WTC11 (cell line): ENCODE data around the gene SPIRE2. TPM values are rescaled to one million over a fixed set of nuclear protein-coding genes. Genes with fewer than 3 reads are reported as not detected.

Source experiments
- ATAC-seq: fragments of 200-7000 bp; cut with Tn5 transposase; 2 replicates; pipeline ENCODE4 v1.10.0; 2021; ENCODE audit warnings: mild to moderate bottlenecking, moderate library complexity
- CTCF ChIA-PET: fragments of 300-600 bp; sonication (Branson Sonifier 250); formaldehyde crosslinking; loops from one replicate; lab custom pipeline; 2021; ENCODE audit warnings: antibody characterized with exemption; lab: Charles Lee
- POLR2A ChIA-PET: fragments of 350-600 bp; sonication (Branson Sonifier 250); formaldehyde crosslinking; loops from one replicate; lab custom pipeline; 2021; ENCODE audit warnings: antibody characterized with exemption; lab: Charles Lee
- DNase-seq: peaks from one replicate; pipeline ENCODE4 v3.0.0; 2021; ENCODE audit warnings: low spot score
- H3K27ac Mint-ChIP-seq: 2 replicates; pipeline ENCODE4 v1.8.0; 2021; ENCODE audit warnings: mixed read lengths
- H3K27me3 Mint-ChIP-seq: 2 replicates; pipeline ENCODE4 v1.8.0; 2021; ENCODE audit warnings: low read depth, mild to moderate bottlenecking, moderate library complexity, mixed read lengths
- H3K36me3 Mint-ChIP-seq: 2 replicates; pipeline ENCODE4 v1.8.0; 2021; ENCODE audit warnings: mixed read lengths
- H3K4me1 Mint-ChIP-seq: 2 replicates; pipeline ENCODE4 v1.8.0; 2022; ENCODE audit warnings: mixed read lengths
- H3K4me3 Mint-ChIP-seq: 2 replicates; pipeline ENCODE4 v1.8.0; 2021; ENCODE audit warnings: mild to moderate bottlenecking, moderate library complexity, mixed read lengths
- H3K9me3 Mint-ChIP-seq: 2 replicates; pipeline ENCODE4 v1.8.0; 2021; ENCODE audit warnings: mixed read lengths
- ATF3 ChIP-seq: sonication (generic); formaldehyde crosslinking; conservative IDR thresholded peaks from 2 replicates; pipeline ENCODE4 v1.8.1; 2022; ENCODE audit warnings: mild to moderate bottlenecking, missing genetic modification reagents
- CREM ChIP-seq: sonication (generic); formaldehyde crosslinking; IDR thresholded peaks from 2 replicates; pipeline ENCODE4 v1.8.1; 2022; ENCODE audit warnings: mild to moderate bottlenecking, missing genetic modification reagents, moderate library complexity
- CTCF ChIP-seq: fragments of 200-600 bp; IDR thresholded peaks from 2 replicates; pipeline ENCODE4 v1.8.0; 2022; ENCODE audit warnings: antibody characterized with exemption
- E2F4 ChIP-seq: sonication (generic); formaldehyde crosslinking; IDR thresholded peaks from 2 replicates; pipeline ENCODE4 v1.8.1; 2022; ENCODE audit warnings: low read depth, mild to moderate bottlenecking, moderate library complexity, missing genetic modification reagents, borderline replicate concordance
- EMX1 ChIP-seq: fragments of 250-450 bp; sonication (Bioruptor Pico); IDR thresholded peaks from 2 replicates; pipeline ENCODE4 v1.8.0; 2021; ENCODE audit warnings: mild to moderate bottlenecking
- ESRRA ChIP-seq: sonication (generic); formaldehyde crosslinking; IDR thresholded peaks from 2 replicates; pipeline ENCODE4 v1.8.1; 2022; ENCODE audit warnings: mild to moderate bottlenecking, missing genetic modification reagents, borderline replicate concordance
- ETV6 ChIP-seq: sonication (generic); formaldehyde crosslinking; IDR thresholded peaks from 2 replicates; pipeline ENCODE4 v1.8.1; 2022; ENCODE audit warnings: mild to moderate bottlenecking, missing genetic modification reagents
- GRHL2 ChIP-seq: fragments of 250-450 bp; sonication (Bioruptor Pico); IDR thresholded peaks from 2 replicates; pipeline ENCODE4 v1.8.0; 2022; ENCODE audit warnings: mild to moderate bottlenecking, moderate library complexity; ENCODE audit not compliant: insufficient replicate concordance, severe bottlenecking
- JUN ChIP-seq: sonication (generic); formaldehyde crosslinking; IDR thresholded peaks from 2 replicates; pipeline ENCODE4 v1.8.0; 2023; ENCODE audit warnings: mild to moderate bottlenecking, missing genetic modification reagents
- MLX ChIP-seq: sonication (generic); formaldehyde crosslinking; IDR thresholded peaks from 2 replicates; pipeline ENCODE4 v1.8.1; 2023; ENCODE audit warnings: mild to moderate bottlenecking, missing genetic modification reagents, moderate library complexity
- NR2C2 ChIP-seq: sonication (generic); formaldehyde crosslinking; IDR thresholded peaks from 2 replicates; pipeline ENCODE4 v1.8.0; 2022; ENCODE audit warnings: mild to moderate bottlenecking, missing genetic modification reagents
- PRDM15 ChIP-seq: sonication (generic); formaldehyde crosslinking; IDR thresholded peaks from 2 replicates; pipeline ENCODE4 v1.8.0; 2022; ENCODE audit warnings: missing genetic modification reagents
- RORB ChIP-seq: fragments of 250-450 bp; sonication (Bioruptor Pico); IDR thresholded peaks from 2 replicates; pipeline ENCODE4 v1.9.0; 2021; ENCODE audit warnings: mild to moderate bottlenecking
- TP53 ChIP-seq: sonication (generic); formaldehyde crosslinking; IDR thresholded peaks from 2 replicates; pipeline ENCODE4 v1.8.1; 2023; ENCODE audit warnings: mild to moderate bottlenecking, missing genetic modification reagents
- ZNF138 ChIP-seq: sonication (generic); formaldehyde crosslinking; conservative IDR thresholded peaks from 2 replicates; pipeline ENCODE4 v1.8.1; 2022; ENCODE audit warnings: mild to moderate bottlenecking, moderate library complexity, missing genetic modification reagents
- ZNF263 ChIP-seq: sonication (generic); formaldehyde crosslinking; IDR thresholded peaks from 2 replicates; pipeline ENCODE4 v1.8.1; 2022; ENCODE audit warnings: low read depth, mild to moderate bottlenecking, moderate library complexity, missing genetic modification reagents
- ZNF512 ChIP-seq: sonication (generic); formaldehyde crosslinking; IDR thresholded peaks from 2 replicates; pipeline ENCODE4 v1.8.1; 2022; ENCODE audit warnings: missing genetic modification reagents, borderline replicate concordance
- total RNA-seq: library from RNA; stranded (reverse); gene quantifications from 3 replicates; pipeline ENCODE4 v1.2.3, GENCODE V29; 2021

SPIRE2 gene
- total RNA-seq, 1 experiment from 2014 or later: 19.7 TPM

GRCh38 chr16:89870440-89870839 is 42.2 kb downstream of the SPIRE2 start:
- Mint-ChIP-seq H3K9me3 (peaks cover 15% of the 10 kb centered on the region), H3K4me3 (no peak overlapping the region), H3K27ac (no peak overlapping the region), H3K4me1 (no peaks in the 10 kb centered on the region), H3K36me3 (peaks cover 29% of the 10 kb centered on the region), H3K27me3 (peaks cover 4% of the 10 kb centered on the region; the same call in 1 of the 2 replicates)
- no peak for DNase-seq
- ChIA-PET POLR2A (no interaction called here), CTCF (no interaction called here)
- no peak for ATAC-seq
- no peak for TF ChIP-seq CREM
- TF ChIP-seq E2F4 (CRISPR knock-in tag): no peak
- no peak for TF ChIP-seq JUN
- TF ChIP-seq CTCF: no peak
- no peak for TF ChIP-seq PRDM15 (CRISPR knock-in tag)
- TF ChIP-seq ZNF512 (CRISPR knock-in tag): no peak
- TF ChIP-seq ZNF138: no peak
- TF ChIP-seq ETV6: no peak
- TF ChIP-seq EMX1 (CRISPR knock-in tag): no peak
- TF ChIP-seq RORB: no peak
- TF ChIP-seq NR2C2 (CRISPR knock-in tag): no peak
- TF ChIP-seq MLX: no peak
- no peak for TF ChIP-seq GRHL2
- TF ChIP-seq ZNF263 (CRISPR knock-in tag): no peak

- H3K4me3 Mint-ChIP-seq: peak overlapping the region; percentile 22; the same call in 1 of the 2 replicates
- H3K9me3 Mint-ChIP-seq: peaks cover 15% of the 10 kb centered on the region
- no peak overlapping the region for H3K27ac Mint-ChIP-seq
- ChIA-PET POLR2A (interaction anchor here (0.6 kb wide), 1 partner anchor 24 kb away, joined by 3 read pairs; no protein-coding TSS in a partner anchor), CTCF (interaction anchor here (0.5 to 1.6 kb wide), 3 partner anchors 11 to 594 kb away, joined by 3 to 6 read pairs (median 4); no protein-coding TSS in a partner anchor)
- peaks cover 30% of the 10 kb centered on the region for H3K36me3 Mint-ChIP-seq
- ATAC-seq (no peak), DNase-seq (no peak)
- TF ChIP-seq ESRRA (CRISPR knock-in tag): no peak
- no peak for TF ChIP-seq ATF3
- no peak for TF ChIP-seq TP53 (CRISPR knock-in tag)
- no peak for TF ChIP-seq NR2C2 (CRISPR knock-in tag)
- H3K4me1 Mint-ChIP-seq: no peaks in the 10 kb centered on the region
- H3K27me3 Mint-ChIP-seq: peaks cover 4% of the 10 kb centered on the region; the same call in 1 of the 2 replicates
These were observed 43.6 kb downstream of the SPIRE2 start for GRCh38 chr16:89871895-89872294.
